ENCODE data around the gene DHX34. TPM values are rescaled to one million over a fixed set of nuclear protein-coding genes. Genes with fewer than 3 reads are reported as not detected.
"Not testable (repeated sequence)": the region's sequence is repeated elsewhere in the genome, so short reads cannot be mapped to it uniquely, and the experiment has no call there.

Gene DHX34, protein sequence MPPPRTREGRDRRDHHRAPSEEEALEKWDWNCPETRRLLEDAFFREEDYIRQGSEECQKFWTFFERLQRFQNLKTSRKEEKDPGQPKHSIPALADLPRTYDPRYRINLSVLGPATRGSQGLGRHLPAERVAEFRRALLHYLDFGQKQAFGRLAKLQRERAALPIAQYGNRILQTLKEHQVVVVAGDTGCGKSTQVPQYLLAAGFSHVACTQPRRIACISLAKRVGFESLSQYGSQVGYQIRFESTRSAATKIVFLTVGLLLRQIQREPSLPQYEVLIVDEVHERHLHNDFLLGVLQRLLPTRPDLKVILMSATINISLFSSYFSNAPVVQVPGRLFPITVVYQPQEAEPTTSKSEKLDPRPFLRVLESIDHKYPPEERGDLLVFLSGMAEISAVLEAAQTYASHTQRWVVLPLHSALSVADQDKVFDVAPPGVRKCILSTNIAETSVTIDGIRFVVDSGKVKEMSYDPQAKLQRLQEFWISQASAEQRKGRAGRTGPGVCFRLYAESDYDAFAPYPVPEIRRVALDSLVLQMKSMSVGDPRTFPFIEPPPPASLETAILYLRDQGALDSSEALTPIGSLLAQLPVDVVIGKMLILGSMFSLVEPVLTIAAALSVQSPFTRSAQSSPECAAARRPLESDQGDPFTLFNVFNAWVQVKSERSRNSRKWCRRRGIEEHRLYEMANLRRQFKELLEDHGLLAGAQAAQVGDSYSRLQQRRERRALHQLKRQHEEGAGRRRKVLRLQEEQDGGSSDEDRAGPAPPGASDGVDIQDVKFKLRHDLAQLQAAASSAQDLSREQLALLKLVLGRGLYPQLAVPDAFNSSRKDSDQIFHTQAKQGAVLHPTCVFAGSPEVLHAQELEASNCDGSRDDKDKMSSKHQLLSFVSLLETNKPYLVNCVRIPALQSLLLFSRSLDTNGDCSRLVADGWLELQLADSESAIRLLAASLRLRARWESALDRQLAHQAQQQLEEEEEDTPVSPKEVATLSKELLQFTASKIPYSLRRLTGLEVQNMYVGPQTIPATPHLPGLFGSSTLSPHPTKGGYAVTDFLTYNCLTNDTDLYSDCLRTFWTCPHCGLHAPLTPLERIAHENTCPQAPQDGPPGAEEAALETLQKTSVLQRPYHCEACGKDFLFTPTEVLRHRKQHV
- total RNA-seq (10 to 100 TPM; 26.5 to 27.3 TPM), polyA plus RNA-seq (1 to 10 TPM; 1.7 to 7.4 TPM)

- Histone ChIP-seq H3K27ac (ENCODE audit: low read depth, low read length) (peak within 1 kb of the TSS; percentile 80), H3K9me3 (ENCODE audit: control insufficient read depth in 1 of 2, low read length in 2 of 2) (no peaks in the 10 kb centered on the region), H3K27me3 (ENCODE audit: insufficient read depth, low read length) (no peaks in the 10 kb centered on the region), H3K4me1 (ENCODE audit: insufficient read depth, low read length) (peaks cover 27% of the 10 kb centered on the region), H3K4me3 (ENCODE audit: low read length in 2 of 2) (peak within 1 kb of the TSS; percentile 67 to 70), H3K36me3 (ENCODE audit: insufficient read depth, low read length) (peaks cover 14% of the 10 kb centered on the region)
- peaks cover 0 to 2% of the 10 kb centered on the region in 2 donors for H3K27me3 Mint-ChIP-seq
- intact Hi-C loops (cut with micrococcal nuclease), result loop anchor here (1.0 to 5.0 kb wide), 4 partner anchors 75 to 1942 kb away; partner anchors contain the start of genes INAFM1, KPTN, NOP53 and POLR1G
- peak within 1 kb of the TSS; percentile 88 to 99 (median 98) for H3K4me3 Mint-ChIP-seq
- H3K9me3 Mint-ChIP-seq, result peaks cover 0 to 2% (median 0%) of the 10 kb centered on the region in 8 donors
- DNase-seq, result peak; percentile 99 to 100 (median 99)
- peaks cover 9 to 24% of the 10 kb centered on the region in 2 donors for H3K36me3 Mint-ChIP-seq
- POLR2A ChIA-PET (ENCODE audit: partially characterized antibody), result interaction anchor here (0.7 to 3.3 kb wide), 13 partner anchors 10 to 1632 kb away, joined by 3 to 49 read pairs (median 4); partner anchors contain the start of genes CCDC9, INAFM1, NOP53 and ZC3H4
- H3K4me1 Mint-ChIP-seq, result peaks cover 23 to 48% (median 34%) of the 10 kb centered on the region in 4 donors
- CTCF ChIA-PET (ENCODE audit: partially characterized antibody), result interaction anchor here (0.6 to 2.9 kb wide), 22 partner anchors 8 to 1813 kb away, joined by 3 to 58 read pairs (median 4); partner anchors contain the start of gene C5AR2
- H3K27ac Mint-ChIP-seq, result peak within 1 kb of the TSS; percentile 86 to 99 (median 97)
Measured at GRCh38 chr19:47348819-47349795, at the start of gene DHX34. DHX34 (plus strand) TSS chr19:47349315; CDS start chr19:47353031, 3,716 bp downstream.

DNA sequence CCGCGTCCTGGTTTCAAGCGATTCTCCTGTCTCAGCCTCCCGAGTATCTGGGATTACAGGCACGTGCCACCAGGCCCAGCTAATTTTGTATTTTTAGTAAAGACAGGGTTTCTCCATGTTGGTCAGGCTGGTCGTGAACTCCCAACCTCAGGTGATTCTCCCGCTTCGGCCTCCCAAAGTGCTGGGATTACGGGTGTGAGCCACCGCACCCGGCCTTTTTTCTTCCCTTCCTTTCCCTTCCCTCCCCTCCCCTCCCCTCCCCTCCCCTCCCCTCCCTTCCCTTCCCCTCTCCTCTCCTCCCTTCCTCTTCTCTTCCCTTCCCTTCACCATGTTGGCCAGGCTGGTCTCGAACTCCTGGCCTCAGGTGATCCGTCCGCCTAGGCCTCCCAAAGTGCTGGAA lies 48.2 kb upstream of the DHX34 start:
- DNase-seq; H3K36me3 Mint-ChIP-seq; H3K36me3 ChIP-seq (ENCODE audit: insufficient read depth, low read length); POLR2A ChIA-PET (ENCODE audit: partially characterized antibody); H3K27ac ChIP-seq (ENCODE audit: low read depth, low read length); H3K27me3 Mint-ChIP-seq; H3K4me3 Mint-ChIP-seq; H3K27me3 ChIP-seq (ENCODE audit: insufficient read depth, low read length); H3K4me1 ChIP-seq (ENCODE audit: insufficient read depth, low read length); intact Hi-C loops (cut with micrococcal nuclease); H3K9me3 ChIP-seq (ENCODE audit: control insufficient read depth in 1 of 2, low read length in 2 of 2); H3K9me3 Mint-ChIP-seq; H3K4me3 ChIP-seq (ENCODE audit: low read length in 2 of 2): not testable (repeated sequence)
- peak overlapping the region in 1 of 7 donors; percentile 19 for H3K27ac Mint-ChIP-seq
- peaks cover 5 to 18% (median 10%) of the 10 kb centered on the region in 4 donors for H3K4me1 Mint-ChIP-seq
- CTCF ChIA-PET (ENCODE audit: partially characterized antibody), result interaction anchor here (1.1 kb wide), 1 partner anchor 91 kb away, joined by 3 read pairs; no protein-coding TSS in a partner anchor

DNA sequence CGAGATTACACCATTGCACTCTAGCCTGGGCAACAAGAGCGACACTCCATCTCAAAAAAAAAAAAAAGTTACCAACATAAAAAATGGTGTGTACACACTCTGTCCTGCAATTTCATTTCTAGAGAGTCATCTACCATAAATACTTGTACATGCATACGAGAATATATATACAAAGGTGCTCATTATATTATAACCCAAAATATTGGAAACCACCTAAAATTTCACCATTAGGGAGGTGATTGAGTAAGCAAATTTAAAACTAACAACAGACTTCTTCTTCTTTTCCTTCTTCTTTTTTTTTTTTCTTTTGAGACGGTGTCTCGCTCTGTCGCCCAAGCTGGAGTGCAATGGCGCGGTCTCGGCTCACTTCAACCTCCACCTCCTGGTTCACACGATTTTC lies 46.9 kb upstream of the DHX34 start:
- H3K4me3 Mint-ChIP-seq, result no peak overlapping the region
- no peak overlapping the region for H3K4me3 ChIP-seq (ENCODE audit: low read length in 2 of 2)
- H3K9me3 ChIP-seq (ENCODE audit: control insufficient read depth in 1 of 2, low read length in 2 of 2), result no peaks in the 10 kb centered on the region
- intact Hi-C loops (cut with micrococcal nuclease), result no loop called here
- H3K27me3 ChIP-seq (ENCODE audit: insufficient read depth, low read length), result no peaks in the 10 kb centered on the region
- H3K36me3 Mint-ChIP-seq, result no peaks in the 10 kb centered on the region
- no peaks in the 10 kb centered on the region for H3K36me3 ChIP-seq (ENCODE audit: insufficient read depth, low read length)
- no peak overlapping the region for H3K27ac ChIP-seq (ENCODE audit: low read depth, low read length)
- H3K4me1 Mint-ChIP-seq, result peaks cover 3 to 10% (median 7%) of the 10 kb centered on the region in 4 donors
- ChIA-PET CTCF (ENCODE audit: partially characterized antibody) (interaction anchor here (1.1 to 1.4 kb wide), 2 partner anchors 49 to 90 kb away, joined by 3 read pairs; no protein-coding TSS in a partner anchor), POLR2A (ENCODE audit: partially characterized antibody) (no interaction called here)
- H3K9me3 Mint-ChIP-seq, result no peaks in the 10 kb centered on the region
- H3K27me3 Mint-ChIP-seq, result peaks cover 3 to 8% of the 10 kb centered on the region in 2 donors
- peaks cover 5% of the 10 kb centered on the region for H3K4me1 ChIP-seq (ENCODE audit: insufficient read depth, low read length)
- DNase-seq, result no peak
- no peak overlapping the region for H3K27ac Mint-ChIP-seq

DNA sequence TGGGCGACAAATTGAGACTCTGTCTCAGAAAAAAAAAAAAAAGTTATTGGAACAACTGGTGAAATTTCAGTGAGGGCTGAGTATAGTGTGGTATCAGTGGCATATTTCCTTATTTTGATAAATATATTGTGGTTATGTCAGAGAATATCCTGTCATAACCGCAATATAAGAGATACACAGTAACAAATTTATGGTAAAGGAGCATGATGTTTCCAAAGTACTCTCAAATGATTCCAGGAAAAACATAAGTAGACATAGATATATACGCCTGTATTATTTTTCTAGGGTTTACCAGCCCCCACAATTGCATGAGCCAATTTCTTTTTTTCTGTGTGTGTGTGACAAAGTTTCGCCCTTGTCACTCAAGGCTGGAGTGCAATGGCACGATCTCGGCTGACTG lies 45.1 kb upstream of the DHX34 start:
- intact Hi-C loops (cut with micrococcal nuclease), result no loop called here
- POLR2A ChIA-PET (ENCODE audit: partially characterized antibody), result interaction anchor here (0.6 kb wide), 1 partner anchor 1301 kb away, joined by 3 read pairs; no protein-coding TSS in a partner anchor

GRCh38 chr19:47305309-47305751 lies 43.8 kb upstream of the DHX34 start:
- no peak overlapping the region for H3K27ac ChIP-seq (ENCODE audit: low read depth, low read length)
- Mint-ChIP-seq H3K4me3 (peak overlapping the region in 1 of 8 donors; percentile 38), H3K27ac (peak overlapping the region in 1 of 7 donors; percentile 35), H3K27me3 (peaks cover 5 to 11% of the 10 kb centered on the region in 2 donors), H3K36me3 (no peaks in the 10 kb centered on the region), H3K4me1 (peaks cover 3 to 10% (median 7%) of the 10 kb centered on the region in 4 donors), H3K9me3 (no peaks in the 10 kb centered on the region)
- ChIA-PET CTCF (ENCODE audit: partially characterized antibody) (interaction anchor here (0.7 to 2.0 kb wide), 7 partner anchors 12 to 194 kb away, joined by 3 to 9 read pairs (median 3); partner anchors contain the start of gene DHX34), POLR2A (ENCODE audit: partially characterized antibody) (interaction anchor here (0.6 kb wide), 1 partner anchor 73 kb away, joined by 3 read pairs; no protein-coding TSS in a partner anchor)
- H3K27me3 ChIP-seq (ENCODE audit: insufficient read depth, low read length), result no peaks in the 10 kb centered on the region
- peaks cover 5% of the 10 kb centered on the region for H3K4me1 ChIP-seq (ENCODE audit: insufficient read depth, low read length)
- peak; percentile 29 to 47 (median 43) for DNase-seq
- H3K36me3 ChIP-seq (ENCODE audit: insufficient read depth, low read length), result no peaks in the 10 kb centered on the region
- H3K9me3 ChIP-seq (ENCODE audit: control insufficient read depth in 1 of 2, low read length in 2 of 2), result no peaks in the 10 kb centered on the region
- H3K4me3 ChIP-seq (ENCODE audit: low read length in 2 of 2), result no peak overlapping the region
- intact Hi-C loops (cut with micrococcal nuclease), result no loop called here

More for the DNA sequence above, 45.1 kb upstream of the DHX34 start:
- H3K4me3 Mint-ChIP-seq, result peak overlapping the region in 2 of 8 donors; percentile 31 to 57
- DNase-seq, result no peak
- no peaks in the 10 kb centered on the region for H3K27me3 ChIP-seq (ENCODE audit: insufficient read depth, low read length)
- H3K4me1 Mint-ChIP-seq, result peaks cover 3 to 10% (median 7%) of the 10 kb centered on the region in 4 donors
- no peak overlapping the region for H3K27ac Mint-ChIP-seq
- CTCF ChIA-PET (ENCODE audit: partially characterized antibody), result interaction anchor here (0.9 to 1.4 kb wide), 2 partner anchors 47 to 254 kb away, joined by 3 read pairs; no protein-coding TSS in a partner anchor
- no peaks in the 10 kb centered on the region for H3K36me3 Mint-ChIP-seq
- H3K27me3 Mint-ChIP-seq, result peaks cover 3 to 8% of the 10 kb centered on the region in 2 donors
- no peak overlapping the region for H3K4me3 ChIP-seq (ENCODE audit: low read length in 2 of 2)
- H3K36me3 ChIP-seq (ENCODE audit: insufficient read depth, low read length), result no peaks in the 10 kb centered on the region
- no peak overlapping the region for H3K27ac ChIP-seq (ENCODE audit: low read depth, low read length)
- no peaks in the 10 kb centered on the region for H3K9me3 ChIP-seq (ENCODE audit: control insufficient read depth in 1 of 2, low read length in 2 of 2)
- H3K9me3 Mint-ChIP-seq, result no peaks in the 10 kb centered on the region
- H3K4me1 ChIP-seq (ENCODE audit: insufficient read depth, low read length), result peaks cover 5% of the 10 kb centered on the region
